Cardiac muscle cell (in vitro differentiated cells and primary cell): Measurements from ENCODE around the gene RELN. TPM values are rescaled to one million over a fixed set of nuclear protein-coding genes. Genes with fewer than 3 reads are reported as not detected.

Source experiments
- DNase-seq, 2 donors: peaks; one replicate each; pipeline versions ENCODE4 v3.0.0 to v3.0.0-alpha.2; 2010 to 2017; ENCODE audit warnings: low read depth in 1 of 2, low spot score in 1 of 2
- H3K27ac ChIP-seq: fragments of 200-600 bp; sonication (generic); 2 replicates; pipeline ENCODE4 v1.5.1; 2016
- H3K27me3 ChIP-seq: fragments of 200-600 bp; sonication (generic); 2 replicates; pipeline ENCODE4 v1.6.0; 2016; ENCODE audit warnings: control low read depth
- H3K36me3 ChIP-seq: fragments of 200-600 bp; sonication (generic); 2 replicates; pipeline ENCODE4 v1.5.1; 2016; ENCODE audit warnings: control low read depth
- H3K4me1 ChIP-seq: fragments of 200-600 bp; sonication (generic); 2 replicates; pipeline ENCODE4 v1.8.1; 2017; ENCODE audit warnings: low read depth, mild to moderate bottlenecking, mixed run types
- H3K4me3 ChIP-seq: fragments of 200-600 bp; sonication (generic); 2 replicates; pipeline ENCODE4 v1.5.1; 2016; ENCODE audit warnings: mild to moderate bottlenecking
- H3K9me3 ChIP-seq: fragments of 200-600 bp; sonication (generic); 2 replicates; pipeline ENCODE4 v1.5.1; 2017; ENCODE audit warnings: low read depth, mild to moderate bottlenecking, control low read depth
- CTCF ChIP-seq: IDR thresholded peaks from 2 replicates; pipeline ENCODE4 v1.5.1; 2012; ENCODE audit warnings: low read depth, mild to moderate bottlenecking, low read length
- polyA plus RNA-seq: library from polyadenylated mRNA; unstranded; fragments of >200 nt; fragmentation: Nextera tagmentation; extraction: Ambion mirVana; gene quantifications from 2 replicates; pipeline ENCODE4 v1.2.1, GENCODE V29; 2016
- total RNA-seq: library from RNA; depleted of rRNA; stranded (reverse); fragments of >200 nt; gene quantifications from 2 replicates; pipeline ENCODE4 v1.2.3, GENCODE V29; 2016

Gene RELN
- total and polyA plus RNA-seq, 2 experiments from 2014 or later: 19.2 to 46.9 TPM

- H3K27ac ChIP-seq: no peak overlapping the region
- no peaks in the 10 kb centered on the region for H3K36me3 ChIP-seq
- DNase-seq: peak in 1 of 2 donors; percentile 1
- no peak for TF ChIP-seq CTCF
- no peaks in the 10 kb centered on the region for H3K9me3 ChIP-seq
- H3K4me3 ChIP-seq: no peak overlapping the region
- H3K4me1 ChIP-seq: no peaks in the 10 kb centered on the region
- no peaks in the 10 kb centered on the region for H3K27me3 ChIP-seq
These were observed 236.5 kb downstream of the RELN start for GRCh38 chr7:103752995-103753394.

GRCh38 chr7:103751311-103751880 is 238.1 kb downstream of the RELN start:
- no peak for DNase-seq
- TF ChIP-seq CTCF: no peak
- Histone ChIP-seq H3K4me3 (no peak overlapping the region), H3K27ac (no peak overlapping the region), H3K4me1 (no peaks in the 10 kb centered on the region), H3K36me3 (no peaks in the 10 kb centered on the region), H3K9me3 (no peaks in the 10 kb centered on the region), H3K27me3 (no peaks in the 10 kb centered on the region)

- no peak overlapping the region for H3K27ac ChIP-seq
- no peak for DNase-seq
- no peaks in the 10 kb centered on the region for H3K9me3 ChIP-seq
- H3K36me3 ChIP-seq: no peaks in the 10 kb centered on the region
- no peaks in the 10 kb centered on the region for H3K27me3 ChIP-seq
- no peak overlapping the region for H3K4me3 ChIP-seq
- TF ChIP-seq CTCF: no peak
- H3K4me1 ChIP-seq: no peaks in the 10 kb centered on the region
These were observed 240.8 kb downstream of the RELN start for GRCh38 chr7:103748680-103749079.

GRCh38 chr7:103735377-103735776 is 254.1 kb downstream of the RELN start:
- no peak for TF ChIP-seq CTCF
- H3K27ac ChIP-seq: no peak overlapping the region
- peak in 1 of 2 donors; percentile 20 for DNase-seq
- H3K4me3 ChIP-seq: no peak overlapping the region
- H3K27me3 ChIP-seq: no peaks in the 10 kb centered on the region
- no peaks in the 10 kb centered on the region for H3K9me3 ChIP-seq
- no peaks in the 10 kb centered on the region for H3K36me3 ChIP-seq
- H3K4me1 ChIP-seq: no peaks in the 10 kb centered on the region

GRCh38 chr7:103731169-103731568 is 258.3 kb downstream of the RELN start:
- no peak for TF ChIP-seq CTCF
- DNase-seq: no peak

More at GRCh38 chr7:103731169-103731568, 258.3 kb downstream of the RELN start:
- H3K4me1 ChIP-seq: no peaks in the 10 kb centered on the region
- H3K4me3 ChIP-seq: no peak overlapping the region
- no peaks in the 10 kb centered on the region for H3K27me3 ChIP-seq
- H3K27ac ChIP-seq: no peak overlapping the region
- H3K36me3 ChIP-seq: no peaks in the 10 kb centered on the region
- H3K9me3 ChIP-seq: no peaks in the 10 kb centered on the region
